DND-41 (cell line): ENCODE data around the gene SRD5A1.

ENCODE experiments used
- ATAC-seq: fragments of 200-7000 bp; cut with Tn5 transposase; 3 replicates; pipeline ENCODE4 v1.9.1; 2021; ENCODE audit warnings: low read depth; ENCODE audit not compliant: insufficient read depth
- DNase-seq: peaks from one replicate; pipeline ENCODE4 v3.0.0-alpha.2; 2020
- H2AFZ ChIP-seq: 2 replicates; pipeline ENCODE4 v1.6.0; 2012; ENCODE audit warnings: low read depth, low read length
- H3K27ac ChIP-seq: 2 replicates; pipeline ENCODE4 v1.5.1; 2012; ENCODE audit warnings: low read length, inconsistent platforms
- H3K27me3 ChIP-seq: fragments of 200-600 bp; sonication (generic); 2 replicates; pipeline ENCODE4 v1.6.0; 2012; ENCODE audit warnings: low read length, mild to moderate bottlenecking, inconsistent platforms; ENCODE audit not compliant: insufficient read depth, poor library complexity
- H3K36me3 ChIP-seq: 2 replicates; pipeline ENCODE4 v1.5.1; 2012; ENCODE audit warnings: low read length, inconsistent platforms; ENCODE audit not compliant: insufficient read depth
- H3K4me1 ChIP-seq: 2 replicates; pipeline ENCODE4 v1.5.1; 2012; ENCODE audit warnings: mild to moderate bottlenecking, low read length; ENCODE audit not compliant: insufficient read depth
- H3K4me2 ChIP-seq: 2 replicates; pipeline ENCODE4 v1.6.0; 2012; ENCODE audit warnings: mild to moderate bottlenecking, moderate library complexity, low read length, inconsistent platforms; ENCODE audit not compliant: insufficient read depth
- H3K4me3 ChIP-seq, 2 experiments: fragments of 200-600 bp in 1 of 2; shearing (Covaris generic) in 1 of 2; 2 replicates each; pipeline ENCODE4 v1.5.1; 2012 to 2016; ENCODE audit warnings: inconsistent platforms in 2 of 2, low read length in 2 of 2, mild to moderate bottlenecking in 2 of 2, low read depth in 1 of 2, moderate library complexity in 1 of 2
- H3K79me2 ChIP-seq: 2 replicates; pipeline ENCODE4 v1.6.0; 2012; ENCODE audit warnings: low read length, inconsistent platforms; ENCODE audit not compliant: insufficient read depth
- H3K9ac ChIP-seq: 2 replicates; pipeline ENCODE4 v1.6.0; 2012; ENCODE audit warnings: low read depth, mild to moderate bottlenecking, inconsistent platforms, low read length, moderate library complexity
- H3K9me3 ChIP-seq: 2 replicates; pipeline ENCODE4 v1.5.1; 2012; ENCODE audit warnings: low read length, moderate library complexity, mild to moderate bottlenecking, inconsistent platforms; ENCODE audit not compliant: insufficient read depth, severe bottlenecking
- H4K20me1 ChIP-seq: 2 replicates; pipeline ENCODE4 v1.6.0; 2012; ENCODE audit warnings: low read length; ENCODE audit not compliant: insufficient read depth
- CTCF ChIP-seq: IDR thresholded peaks from 2 replicates; pipeline ENCODE4 v1.5.1; 2012; ENCODE audit warnings: borderline replicate concordance, low read length, moderate library complexity, mild to moderate bottlenecking; ENCODE audit not compliant: poor library complexity, severe bottlenecking; ENCODE audit errors: extremely low read depth
- EZH2 ChIP-seq: IDR thresholded peaks from 3 replicates; pipeline ENCODE4 v1.6.1; 2012; ENCODE audit warnings: borderline replicate concordance, low read depth, mild to moderate bottlenecking, moderate library complexity, low read length, inconsistent platforms; ENCODE audit not compliant: severe bottlenecking

The SRD5A1 gene

GRCh38 chr5:6587171-6587570 is 46.1 kb upstream of the SRD5A1 start:
- Histone ChIP-seq H3K9ac (no peak overlapping the region), H3K27me3 (peaks cover 4% of the 10 kb centered on the region), H3K4me3 (no peak overlapping the region), H3K79me2 (no peaks in the 10 kb centered on the region), H2AFZ (no peak overlapping the region), H4K20me1 (no peaks in the 10 kb centered on the region), H3K4me1 (no peaks in the 10 kb centered on the region), H3K36me3 (no peaks in the 10 kb centered on the region), H3K9me3 (no peaks in the 10 kb centered on the region), H3K27ac (no peak overlapping the region), H3K4me2 (no peak overlapping the region)
- TF ChIP-seq CTCF (no peak), EZH2 (no peak)
- DNase-seq = no peak
- ATAC-seq = no peak

- no peak for ATAC-seq
- TF ChIP-seq CTCF = no peak
- TF ChIP-seq EZH2 = no peak
Measured at GRCh38 chr5:6590581-6590980, 42.7 kb upstream of the SRD5A1 start.

GRCh38 chr5:6591671-6592288 is 41.5 kb upstream of the SRD5A1 start:
- ATAC-seq = no peak
- no peak overlapping the region for H3K4me2 ChIP-seq
- DNase-seq = no peak

More at GRCh38 chr5:6590581-6590980, 42.7 kb upstream of the SRD5A1 start:
- Histone ChIP-seq H3K4me1 (no peaks in the 10 kb centered on the region), H3K4me3 (no peak overlapping the region), H3K79me2 (no peaks in the 10 kb centered on the region), H2AFZ (no peak overlapping the region), H4K20me1 (no peaks in the 10 kb centered on the region), H3K4me2 (no peak overlapping the region), H3K36me3 (no peaks in the 10 kb centered on the region), H3K9me3 (no peaks in the 10 kb centered on the region), H3K9ac (no peak overlapping the region), H3K27ac (no peak overlapping the region), H3K27me3 (peaks cover 3% of the 10 kb centered on the region)
- no peak for DNase-seq

More at GRCh38 chr5:6591671-6592288, 41.5 kb upstream of the SRD5A1 start:
- Histone ChIP-seq H3K9ac (no peak overlapping the region), H3K36me3 (peaks cover 3% of the 10 kb centered on the region; the same call in 1 of the 2 replicates), H3K27me3 (no peaks in the 10 kb centered on the region), H3K27ac (no peak overlapping the region), H3K4me3 (no peak overlapping the region), H2AFZ (no peak overlapping the region), H3K9me3 (no peaks in the 10 kb centered on the region), H4K20me1 (no peaks in the 10 kb centered on the region), H3K79me2 (no peaks in the 10 kb centered on the region), H3K4me1 (no peaks in the 10 kb centered on the region)
- no peak for TF ChIP-seq CTCF
- no peak for TF ChIP-seq EZH2
